Lung (tissue), 12 donors: ENCODE measurements around the gene FTCD. TPM values are rescaled to one million over a fixed set of nuclear protein-coding genes. Genes with fewer than 3 reads are reported as not detected.

Experiments
- ATAC-seq: fragments of 200-7000 bp; cut with Tn5 transposase; one replicate; pipeline ENCODE4 v1.9.1; 2020; ENCODE audit warnings: moderate number of reproducible peaks; ENCODE audit not compliant: insufficient read depth, low FRiP score
- DNase-seq, 3 donors: peaks; one replicate each; pipeline ENCODE4 v3.0.0-alpha.2; 2013 to 2017
- H3K27ac ChIP-seq, 2 donors: one replicate each; pipeline ENCODE4 v1.5.1; 2013; ENCODE audit warnings: mild to moderate bottlenecking in 2 of 2, moderate library complexity in 2 of 2, control low read depth in 1 of 2, inconsistent platforms in 1 of 2, low read depth in 1 of 2, low read length in 1 of 2
- H3K27me3 ChIP-seq, 3 donors: one replicate each; pipeline ENCODE4 v1.5.1; 2013; ENCODE audit warnings: low read length in 2 of 3; ENCODE audit not compliant: control insufficient read depth in 3 of 3, insufficient read depth in 3 of 3
- H3K36me3 ChIP-seq, 4 donors: one replicate each; pipeline ENCODE4 v1.5.1; 2013; ENCODE audit warnings: low read length in 4 of 4, mild to moderate bottlenecking in 1 of 4, moderate library complexity in 1 of 4; ENCODE audit not compliant: control insufficient read depth in 4 of 4, insufficient read depth in 4 of 4
- H3K4me1 ChIP-seq, 5 donors: one replicate each; pipeline ENCODE4 v1.5.1; 2013; ENCODE audit warnings: low read length in 5 of 5, mild to moderate bottlenecking in 2 of 5, moderate library complexity in 1 of 5; ENCODE audit not compliant: control insufficient read depth in 5 of 5, insufficient read depth in 5 of 5
- H3K4me3 ChIP-seq: one replicate; pipeline ENCODE4 v1.5.1; 2013; ENCODE audit warnings: mild to moderate bottlenecking, control low read depth, moderate library complexity
- H3K9ac ChIP-seq, 2 donors: one replicate each; pipeline ENCODE4 v1.5.1; 2013; ENCODE audit warnings: low read length in 2 of 2, control low read depth in 1 of 2; ENCODE audit not compliant: insufficient read depth in 1 of 2
- H3K9me3 ChIP-seq, 4 donors: one replicate each; pipeline ENCODE4 v1.5.1; 2013; ENCODE audit warnings: low read length in 3 of 4, mild to moderate bottlenecking in 1 of 4, moderate library complexity in 1 of 4; ENCODE audit not compliant: control insufficient read depth in 4 of 4, insufficient read depth in 3 of 4
- WGBS, 2 donors: extraction: QIAGEN DNeasy Blood & Tissue Kit; methylation state at CpG; one replicate each; pipeline ENCODE4 v1.1.7; 2013; 5-methylcytosine and 5-hydroxymethylcytosine counted together
- polyA plus RNA-seq, 2 donors: library from polyadenylated mRNA; stranded (reverse); fragments of 200-250 nt; gene quantifications; one replicate each; pipeline ENCODE4 v1.2.1, GENCODE V29; 2013
- total RNA-seq, 2 donors: library from RNA; depleted of rRNA in 1 of 2; stranded (reverse); fragments of >200 nt in 1 of 2; gene quantifications; one replicate each; pipeline ENCODE4 v1.2.1, GENCODE V29; 2014 to 2021
- TF ChIP-seq, protein P1 (sequence below): IDR thresholded peaks from 2 replicates; pipeline ENCODE4 v1.5.1; 2012; ENCODE audit warnings: mild to moderate bottlenecking; ENCODE audit errors: control extremely low read depth, extremely low read depth
- donor health status: control.
- donor health status: control.
- donor health status: Bipolar disorder and iron deficiency.
- donor health status: healthy.
- donor health status: DM: yes; HTN: yes; CAD: no.

FTCD gene
- total and polyA plus RNA-seq, 4 donors, result 0.03 to 0.43 (median 0.20) TPM

- Histone ChIP-seq H3K27ac (peak overlapping the region; percentile 73 to 82), H3K27me3 (no peaks in the 10 kb centered on the region), H3K4me3 (no peak overlapping the region), H3K9me3 (peaks cover 0 to 6% (median under 1%) of the 10 kb centered on the region in 4 donors), H3K36me3 (no peaks in the 10 kb centered on the region), H3K9ac (no peak overlapping the region), H3K4me1 (peaks cover 0 to 21% (median 2%) of the 10 kb centered on the region in 5 donors)
- WGBS, 2 donors, result 58 to 74% methylated on average over 8 of the region's 8 CpGs
- TF ChIP-seq, protein P1, sequence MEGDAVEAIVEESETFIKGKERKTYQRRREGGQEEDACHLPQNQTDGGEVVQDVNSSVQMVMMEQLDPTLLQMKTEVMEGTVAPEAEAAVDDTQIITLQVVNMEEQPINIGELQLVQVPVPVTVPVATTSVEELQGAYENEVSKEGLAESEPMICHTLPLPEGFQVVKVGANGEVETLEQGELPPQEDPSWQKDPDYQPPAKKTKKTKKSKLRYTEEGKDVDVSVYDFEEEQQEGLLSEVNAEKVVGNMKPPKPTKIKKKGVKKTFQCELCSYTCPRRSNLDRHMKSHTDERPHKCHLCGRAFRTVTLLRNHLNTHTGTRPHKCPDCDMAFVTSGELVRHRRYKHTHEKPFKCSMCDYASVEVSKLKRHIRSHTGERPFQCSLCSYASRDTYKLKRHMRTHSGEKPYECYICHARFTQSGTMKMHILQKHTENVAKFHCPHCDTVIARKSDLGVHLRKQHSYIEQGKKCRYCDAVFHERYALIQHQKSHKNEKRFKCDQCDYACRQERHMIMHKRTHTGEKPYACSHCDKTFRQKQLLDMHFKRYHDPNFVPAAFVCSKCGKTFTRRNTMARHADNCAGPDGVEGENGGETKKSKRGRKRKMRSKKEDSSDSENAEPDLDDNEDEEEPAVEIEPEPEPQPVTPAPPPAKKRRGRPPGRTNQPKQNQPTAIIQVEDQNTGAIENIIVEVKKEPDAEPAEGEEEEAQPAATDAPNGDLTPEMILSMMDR, result no peak
- ATAC-seq, result no peak
- peak in 2 of 3 donors; percentile 35 to 36 for DNase-seq
These were observed 63.8 kb downstream of the FTCD start for GRCh38 chr21:46091631-46092025.

DNA sequence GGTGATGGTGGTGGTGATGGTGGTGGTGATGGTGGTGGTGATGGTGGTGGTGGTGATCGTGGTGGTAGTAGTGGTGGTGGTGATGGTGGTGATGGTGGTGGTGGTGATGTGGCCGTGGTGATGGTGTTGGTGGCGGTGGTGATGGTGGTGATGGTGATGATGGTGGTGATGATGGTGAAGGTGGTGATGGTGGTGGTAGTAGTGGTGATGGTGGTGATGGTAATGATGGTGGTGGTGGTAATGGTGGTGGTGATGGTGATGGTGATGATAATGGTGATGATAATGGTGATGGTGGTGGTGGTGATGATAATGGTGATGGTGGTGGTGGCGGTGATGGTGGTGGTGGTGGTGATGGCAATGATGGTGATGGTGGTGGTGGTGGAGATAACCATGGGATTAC lies 64.3 kb downstream of the FTCD start:
- Histone ChIP-seq H3K9me3 (peaks cover 0 to 6% (median 1%) of the 10 kb centered on the region in 4 donors), H3K36me3 (no peaks in the 10 kb centered on the region), H3K9ac (no peak overlapping the region), H3K4me3 (no peak overlapping the region), H3K27me3 (no peaks in the 10 kb centered on the region), H3K4me1 (peaks cover 0 to 20% (median 2%) of the 10 kb centered on the region in 5 donors), H3K27ac (no peak overlapping the region)
- ATAC-seq (no peak), DNase-seq (no peak)
- 85 to 91% methylated on average over 4 of the region's 4 CpGs for WGBS, 2 donors
- TF ChIP-seq, protein P1, result no peak

DNA sequence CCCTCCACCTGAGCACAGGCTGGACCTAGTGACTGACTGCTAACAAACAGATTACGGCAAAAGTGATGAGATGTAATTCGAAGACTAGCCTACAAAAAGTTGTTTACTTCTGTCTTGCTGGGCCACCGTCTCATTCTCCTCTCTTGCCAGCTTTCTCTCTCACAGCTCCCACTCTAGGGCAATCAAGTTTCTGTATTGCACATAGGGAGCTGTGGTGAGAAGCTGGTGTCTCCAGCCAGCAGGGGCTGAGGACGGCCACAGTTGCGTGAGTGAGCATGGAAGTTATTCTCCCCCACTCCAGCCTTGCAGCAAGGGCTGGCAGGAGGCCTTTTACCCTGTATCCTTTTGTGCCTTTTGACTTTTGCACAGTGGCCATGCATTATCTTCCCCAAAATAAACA lies 66.1 kb downstream of the FTCD start:
- ATAC-seq, result no peak

More for the DNA sequence above, 66.1 kb downstream of the FTCD start:
- Histone ChIP-seq H3K4me1 (peaks cover 0 to 20% (median 2%) of the 10 kb centered on the region in 5 donors), H3K27ac (no peak overlapping the region), H3K4me3 (no peak overlapping the region), H3K36me3 (no peaks in the 10 kb centered on the region), H3K9me3 (peaks cover 0 to 8% (median 1%) of the 10 kb centered on the region in 4 donors), H3K9ac (no peak overlapping the region), H3K27me3 (peaks cover 0 to 3% (median 0%) of the 10 kb centered on the region in 3 donors)
- 69 to 73% methylated on average over 5 of the region's 5 CpGs for WGBS, 2 donors
- no peak for DNase-seq
- TF ChIP-seq, protein P1, result no peak
